ENCODE data around the gene SLC35E3.
A peak's percentile ranks its signal among the peaks of the same experiment; 100 is the strongest.

The SLC35E3 gene

GRCh38 chr12:68769941-68770340 lies 24.0 kb downstream of the SLC35E3 start:
- peaks cover 12% of the 10 kb centered on the region; the same call in 1 of the 2 replicates for H3K36me3 ChIP-seq (ENCODE audit: insufficient read depth, low read length)
- peak overlapping the region; percentile 99 for H3K27ac ChIP-seq (ENCODE audit: low read depth, low read length, poor library complexity, severe bottlenecking)
- no peaks in the 10 kb centered on the region for H3K9me3 ChIP-seq (ENCODE audit: low read length)
- H3K79me2 ChIP-seq (ENCODE audit: insufficient read depth, low read length), result no peaks in the 10 kb centered on the region
- H3K4me2 ChIP-seq (ENCODE audit: low read length), result no peak overlapping the region
- H3K9ac ChIP-seq (ENCODE audit: low read length), result no peak overlapping the region
- H2AFZ ChIP-seq (ENCODE audit: low read length), result no peak overlapping the region
- H3K9me2 ChIP-seq (ENCODE audit: low read depth, low read length), result no peaks in the 10 kb centered on the region
- H4K20me1 ChIP-seq (ENCODE audit: insufficient read depth, low read length), result no peaks in the 10 kb centered on the region
- H3K27me3 ChIP-seq (ENCODE audit: insufficient read depth, low read length), result no peaks in the 10 kb centered on the region
- H3K4me1 ChIP-seq (ENCODE audit: insufficient read depth, low read length, severe bottlenecking), result peaks cover 45% of the 10 kb centered on the region
- peaks cover 4% of the 10 kb centered on the region; the same call in 1 of the 2 replicates for H3F3A ChIP-seq (ENCODE audit: insufficient read depth, low read length)
- no peak for TF ChIP-seq CTCF (IDR thresholded peaks at IDR 0.05; ENCODE audit: low read length)
- TF ChIP-seq EZH2 (IDR thresholded peaks at IDR 0.05; ENCODE audit: borderline replicate concordance, low read length), result no peak
- no peak overlapping the region for H3K4me3 ChIP-seq (ENCODE audit: low read depth, low read length, poor library complexity, severe bottlenecking)

GRCh38 chr12:68771223-68771925 lies 25.4 kb downstream of the SLC35E3 start:
- Histone ChIP-seq H2AFZ (ENCODE audit: low read length) (no peak overlapping the region), H3K9me3 (ENCODE audit: low read length) (no peaks in the 10 kb centered on the region), H3K4me3 (ENCODE audit: low read depth, low read length, poor library complexity, severe bottlenecking) (no peak overlapping the region), H3K27me3 (ENCODE audit: insufficient read depth, low read length) (no peaks in the 10 kb centered on the region), H3K9me2 (ENCODE audit: low read depth, low read length) (no peaks in the 10 kb centered on the region), H3K27ac (ENCODE audit: low read depth, low read length, poor library complexity, severe bottlenecking) (peak overlapping the region; percentile 99), H4K20me1 (ENCODE audit: insufficient read depth, low read length) (no peaks in the 10 kb centered on the region), H3K79me2 (ENCODE audit: insufficient read depth, low read length) (no peaks in the 10 kb centered on the region), H3K4me1 (ENCODE audit: insufficient read depth, low read length, severe bottlenecking) (peaks cover 59% of the 10 kb centered on the region), H3F3A (ENCODE audit: insufficient read depth, low read length) (peaks cover 4% of the 10 kb centered on the region; the same call in 1 of the 2 replicates), H3K36me3 (ENCODE audit: insufficient read depth, low read length) (peaks cover 7% of the 10 kb centered on the region; the same call in 1 of the 2 replicates), H3K4me2 (ENCODE audit: low read length) (no peak overlapping the region), H3K9ac (ENCODE audit: low read length) (peak overlapping the region; percentile 30; the same call in 1 of the 2 replicates)
- TF ChIP-seq CTCF (IDR thresholded peaks at IDR 0.05; ENCODE audit: low read length) (no peak), EZH2 (IDR thresholded peaks at IDR 0.05; ENCODE audit: borderline replicate concordance, low read length) (no peak)

- Histone ChIP-seq H3K9me3 (ENCODE audit: low read length) (no peaks in the 10 kb centered on the region), H3K36me3 (ENCODE audit: insufficient read depth, low read length) (no peaks in the 10 kb centered on the region), H3K27ac (ENCODE audit: low read depth, low read length, poor library complexity, severe bottlenecking) (peak overlapping the region; percentile 99), H2AFZ (ENCODE audit: low read length) (no peak overlapping the region), H3K4me1 (ENCODE audit: insufficient read depth, low read length, severe bottlenecking) (peaks cover 71% of the 10 kb centered on the region), H4K20me1 (ENCODE audit: insufficient read depth, low read length) (no peaks in the 10 kb centered on the region), H3K4me2 (ENCODE audit: low read length) (peak overlapping the region; percentile 56), H3K9ac (ENCODE audit: low read length) (peak overlapping the region; percentile 59; the same call in 1 of the 2 replicates), H3K27me3 (ENCODE audit: insufficient read depth, low read length) (no peaks in the 10 kb centered on the region), H3K79me2 (ENCODE audit: insufficient read depth, low read length) (no peaks in the 10 kb centered on the region), H3K9me2 (ENCODE audit: low read depth, low read length) (no peaks in the 10 kb centered on the region), H3F3A (ENCODE audit: insufficient read depth, low read length) (peaks cover 4% of the 10 kb centered on the region; the same call in 1 of the 2 replicates), H3K4me3 (ENCODE audit: low read depth, low read length, poor library complexity, severe bottlenecking) (peak overlapping the region; percentile 11)
- TF ChIP-seq CTCF (IDR thresholded peaks at IDR 0.05; ENCODE audit: low read length), result no peak
- no peak for TF ChIP-seq EZH2 (IDR thresholded peaks at IDR 0.05; ENCODE audit: borderline replicate concordance, low read length)
Observed at GRCh38 chr12:68772714-68773113, 26.7 kb downstream of the SLC35E3 start.

All from OCI-LY1 (cell line).